NCI-H2029 (cell line): ENCODE measurements around the gene CACNA2D3.

Experiments
- DNase-seq: peaks from one replicate; lab custom pipeline; 2025; lab: John Stamatoyannopoulos, UW

Gene CACNA2D3

GRCh38 chr3:55006244-55006676 is 883.9 kb downstream of the CACNA2D3 start:
- DNase-seq: no peak

GRCh38 chr3:55007971-55008370 is 885.6 kb downstream of the CACNA2D3 start:
- DNase-seq: no peak

- no peak for DNase-seq
These were observed 887.0 kb downstream of the CACNA2D3 start for GRCh38 chr3:55009372-55009771.

- DNase-seq: no peak
These were observed 889.7 kb downstream of the CACNA2D3 start for GRCh38 chr3:55012091-55012490.

- DNase-seq: no peak
These were observed 891.0 kb downstream of the CACNA2D3 start for GRCh38 chr3:55013145-55013925.

- no peak for DNase-seq
These were observed 891.7 kb downstream of the CACNA2D3 start for GRCh38 chr3:55014081-55014480.

- no peak for DNase-seq
These were observed 892.6 kb downstream of the CACNA2D3 start for GRCh38 chr3:55014906-55015305.

- no peak for DNase-seq
These were observed 895.5 kb downstream of the CACNA2D3 start for GRCh38 chr3:55017876-55018275.

- no peak for DNase-seq
These were observed 908.6 kb downstream of the CACNA2D3 start for GRCh38 chr3:55030938-55031337.

GRCh38 chr3:55036883-55037577 is 914.7 kb downstream of the CACNA2D3 start:
- no peak for DNase-seq

- no peak for DNase-seq
These were observed 920.2 kb downstream of the CACNA2D3 start for GRCh38 chr3:55042591-55042990.

- no peak for DNase-seq
These were observed 922.1 kb downstream of the CACNA2D3 start for GRCh38 chr3:55044486-55044885.

GRCh38 chr3:55059027-55059629 is 936.8 kb downstream of the CACNA2D3 start:
- DNase-seq: no peak

GRCh38 chr3:55060896-55061719 is 938.8 kb downstream of the CACNA2D3 start:
- DNase-seq: no peak

GRCh38 chr3:55061720-55062034 is 939.3 kb downstream of the CACNA2D3 start:
- no peak for DNase-seq

- no peak for DNase-seq
These were observed 941.8 kb downstream of the CACNA2D3 start for GRCh38 chr3:55064164-55064563.

GRCh38 chr3:55065331-55065730 is 943.0 kb downstream of the CACNA2D3 start:
- DNase-seq: no peak

GRCh38 chr3:55066551-55067047 is 944.2 kb downstream of the CACNA2D3 start:
- DNase-seq: no peak

- DNase-seq: no peak
These were observed 947.6 kb downstream of the CACNA2D3 start for GRCh38 chr3:55069950-55070349.

GRCh38 chr3:55074796-55075195 is 952.4 kb downstream of the CACNA2D3 start:
- DNase-seq: no peak

- no peak for DNase-seq
These were observed 953.5 kb downstream of the CACNA2D3 start for GRCh38 chr3:55075846-55076245.

GRCh38 chr3:55077726-55078125 is 955.4 kb downstream of the CACNA2D3 start:
- DNase-seq: no peak
